GM19023 (cell line): ENCODE results near the gene IRF7.
"Not testable (repeated sequence)": the region's sequence is repeated elsewhere in the genome, so short reads cannot be mapped to it uniquely, and the experiment has no call there.

Experiments used
- ATAC-seq: cut with Tn5 transposase; IDR thresholded peaks from one replicate; pipeline ENCODE4 v1.9.1; 2021; ENCODE audit warnings: mild to moderate bottlenecking, moderate library complexity; ENCODE audit not compliant: unreplicated experiment

The IRF7 gene

GRCh38 chr11:586376-587316 lies 29.1 kb downstream of the IRF7 start:
- ATAC-seq = no peak

- no peak for ATAC-seq
Measured at GRCh38 chr11:584287-584686, 31.5 kb downstream of the IRF7 start.

GRCh38 chr11:581752-582151 lies 34.0 kb downstream of the IRF7 start:
- ATAC-seq = no peak

DNA sequence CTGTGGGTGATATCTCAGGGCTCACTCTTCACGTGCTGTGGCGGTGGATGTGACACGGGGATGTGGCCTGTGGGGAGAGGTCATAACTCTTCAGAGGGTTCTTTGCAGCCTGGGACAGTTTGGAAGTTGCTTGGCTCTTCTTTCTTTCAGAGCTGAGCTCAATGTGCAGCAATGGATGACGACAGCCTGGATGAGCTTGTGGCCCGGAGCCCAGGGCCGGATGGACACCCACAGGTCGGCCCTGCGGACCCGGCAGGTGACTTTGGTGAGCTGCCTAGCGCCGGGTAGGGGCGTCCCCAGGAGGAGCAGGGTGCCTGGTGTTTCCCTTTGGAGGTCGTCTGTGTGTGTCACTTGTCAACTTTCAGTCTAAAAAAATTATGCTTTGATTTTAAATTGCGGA lies 34.4 kb downstream of the IRF7 start:
- no peak for ATAC-seq

- no peak for ATAC-seq
Measured at GRCh38 chr11:579830-580601, 35.7 kb downstream of the IRF7 start.

DNA sequence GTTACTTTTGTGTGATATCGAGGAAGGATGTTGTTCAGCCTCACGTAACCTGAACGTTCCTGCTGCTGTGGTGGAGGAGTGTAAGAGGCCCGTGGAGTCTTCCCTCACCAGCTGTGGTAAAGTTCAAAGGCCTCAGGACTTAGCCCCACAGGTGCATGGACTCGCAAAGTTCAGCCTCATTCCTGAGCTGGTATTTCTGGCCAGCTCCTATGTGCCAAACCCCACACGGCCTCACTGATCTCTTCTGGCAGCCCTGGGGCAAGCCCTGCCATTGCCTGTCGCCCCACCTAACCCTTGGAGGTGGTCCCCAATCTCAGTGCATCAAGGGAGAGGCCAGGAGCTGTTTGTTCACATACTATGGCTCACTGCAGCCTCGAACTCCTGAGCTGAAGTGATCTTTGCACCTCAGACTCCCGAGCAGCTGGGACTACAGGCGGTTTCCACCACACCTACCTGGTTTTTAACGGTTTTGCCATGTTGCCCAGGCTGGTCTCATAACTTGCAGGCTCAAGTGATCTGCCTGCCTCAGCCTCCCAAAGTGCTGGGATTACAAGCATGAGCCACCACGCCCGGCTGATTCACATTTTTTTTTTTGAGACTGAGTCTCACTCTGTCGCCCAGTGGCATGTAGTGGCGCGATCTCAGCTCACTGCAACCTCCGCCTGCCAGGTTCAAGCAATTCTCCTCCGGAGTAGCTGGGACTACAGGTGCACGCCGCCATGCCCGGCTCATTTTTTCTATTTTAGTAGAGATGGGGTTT lies 37.3 kb downstream of the IRF7 start:
- no peak for ATAC-seq

DNA sequence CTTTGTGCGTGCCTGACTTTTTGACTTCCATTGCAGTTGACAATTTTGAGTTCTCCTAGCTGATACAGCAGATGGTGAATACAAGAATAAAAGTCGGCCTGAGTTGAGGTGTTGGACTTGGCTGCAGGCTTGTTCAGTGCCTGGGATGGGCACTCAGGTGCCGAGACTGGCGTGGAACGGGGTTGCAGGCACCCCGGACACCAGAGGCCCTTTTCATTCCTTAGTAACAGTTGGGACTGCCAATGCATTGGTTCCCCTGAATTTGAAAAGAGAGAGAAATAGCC lies 38.2 kb downstream of the IRF7 start:
- no peak for ATAC-seq

- ATAC-seq = no peak
Measured at GRCh38 chr11:576811-577610, 38.7 kb downstream of the IRF7 start.

GRCh38 chr11:575996-576768 lies 39.6 kb downstream of the IRF7 start, which contains the start of gene PHRF1:
PHRF1 (plus strand) TSS chr11:576470; CDS start chr11:581513, 5,043 bp downstream.
- ATAC-seq = peak; percentile 86

GRCh38 chr11:575313-575995 lies 40.3 kb downstream of the IRF7 start:
- ATAC-seq = peak; percentile 33

DNA sequence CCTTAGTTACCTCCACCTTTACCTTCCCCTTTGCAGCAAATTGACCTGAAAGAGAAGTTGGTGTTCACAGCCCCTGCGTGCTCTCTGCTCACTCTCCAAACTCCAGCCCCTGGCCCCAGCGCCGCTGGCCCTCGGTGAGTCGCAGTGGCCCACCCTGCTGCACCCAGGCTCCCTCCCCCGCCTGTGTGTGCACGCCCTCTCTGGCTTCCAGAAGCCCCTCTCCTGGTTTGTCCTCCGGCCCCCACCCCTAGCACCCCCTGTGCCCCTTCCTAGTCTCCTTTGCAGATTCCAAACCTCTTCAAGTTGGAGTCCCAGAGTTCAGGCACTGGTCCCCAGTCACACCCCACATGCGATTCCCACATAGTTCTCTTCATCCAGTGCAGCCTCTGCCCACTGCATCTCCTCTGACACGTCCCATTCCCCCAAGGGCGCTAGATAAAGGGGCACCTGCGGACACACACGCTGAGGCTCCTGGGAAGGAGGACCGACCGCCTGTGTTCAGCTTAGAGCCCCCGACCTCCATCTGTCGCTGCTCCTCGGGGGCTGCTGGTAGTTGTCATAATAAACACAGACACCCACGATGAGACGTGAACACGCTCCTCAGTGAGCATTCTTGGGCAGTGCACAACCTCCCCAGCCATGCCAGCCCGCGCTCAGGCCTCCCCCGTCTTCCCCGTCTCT lies 41.0 kb downstream of the IRF7 start:
- no peak for ATAC-seq

DNA sequence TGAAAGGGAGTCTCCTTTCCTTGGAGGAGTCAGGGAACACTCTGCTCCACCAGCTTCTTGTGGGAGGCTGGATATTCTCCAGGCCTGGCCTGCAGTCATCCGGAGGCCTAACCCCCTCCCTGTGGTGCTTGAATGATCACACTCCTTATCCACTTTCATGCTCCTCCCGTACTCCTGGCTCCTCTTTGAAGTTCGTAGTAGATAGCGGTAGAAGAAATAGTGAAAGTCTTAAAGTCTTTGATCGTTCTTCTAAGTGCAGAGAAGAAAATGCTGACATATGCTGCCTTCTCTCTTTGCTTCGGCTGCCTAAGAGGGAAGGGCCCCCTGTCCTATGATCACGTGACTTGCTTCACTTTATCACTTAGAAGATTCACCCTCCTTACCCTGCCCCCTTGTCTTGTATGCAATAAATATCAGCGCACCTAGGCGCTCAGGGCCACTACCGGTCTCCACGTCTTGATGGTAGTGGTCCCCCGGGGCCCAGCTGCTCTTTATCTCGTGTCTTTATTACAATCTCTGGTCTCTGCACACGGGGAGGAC lies 41.6 kb downstream of the IRF7 start:
- ATAC-seq = not testable (repeated sequence)

DNA sequence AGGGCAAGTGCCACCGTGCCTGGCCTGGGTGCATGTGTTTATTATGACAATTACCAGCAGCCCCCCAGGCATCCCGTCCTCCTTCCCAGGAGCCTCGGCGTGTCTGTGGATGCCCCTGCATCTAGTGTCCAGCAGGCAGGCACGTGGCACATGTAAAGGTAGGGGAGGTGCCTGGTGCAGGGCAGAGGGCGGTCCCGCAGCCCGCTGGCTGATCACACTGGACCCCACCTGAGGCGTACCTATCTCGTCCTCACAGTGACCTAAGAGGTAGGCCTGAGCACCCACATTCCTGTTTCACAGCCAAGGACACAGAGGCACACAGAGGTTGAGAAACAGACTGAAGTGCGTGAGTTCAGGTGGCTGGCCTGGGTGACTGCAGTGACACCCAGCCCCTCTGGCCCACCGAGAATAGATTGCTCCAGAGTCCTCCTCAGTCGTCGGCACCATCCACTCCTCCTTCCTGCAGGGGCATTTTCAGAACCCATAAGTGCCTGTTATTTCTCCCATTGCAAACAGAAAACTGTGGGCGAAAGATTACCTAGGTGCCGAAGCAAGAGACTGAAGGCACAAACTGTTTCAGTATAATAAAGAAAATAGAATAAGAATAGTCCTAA lies 42.5 kb downstream of the IRF7 start:
- no peak for ATAC-seq

DNA sequence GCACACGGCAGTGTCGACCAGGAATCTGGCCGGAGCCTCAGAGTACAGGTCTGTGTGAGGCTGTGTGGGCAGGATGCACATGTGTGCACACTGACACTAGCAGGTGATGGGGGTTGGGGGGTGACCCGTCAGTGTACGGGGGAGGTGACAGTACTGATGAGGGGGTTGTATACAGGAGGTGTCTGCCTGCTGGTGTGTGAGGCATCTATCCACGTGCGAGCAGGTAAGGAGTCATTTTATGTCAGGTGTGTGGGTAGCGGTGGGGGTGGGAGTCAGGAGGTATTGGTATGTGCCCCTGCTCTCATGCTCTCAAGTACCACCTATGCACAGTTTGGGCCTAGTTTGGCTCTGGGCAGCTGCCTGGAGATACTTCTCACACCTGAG lies 44.0 kb downstream of the IRF7 start:
- ATAC-seq = no peak

DNA sequence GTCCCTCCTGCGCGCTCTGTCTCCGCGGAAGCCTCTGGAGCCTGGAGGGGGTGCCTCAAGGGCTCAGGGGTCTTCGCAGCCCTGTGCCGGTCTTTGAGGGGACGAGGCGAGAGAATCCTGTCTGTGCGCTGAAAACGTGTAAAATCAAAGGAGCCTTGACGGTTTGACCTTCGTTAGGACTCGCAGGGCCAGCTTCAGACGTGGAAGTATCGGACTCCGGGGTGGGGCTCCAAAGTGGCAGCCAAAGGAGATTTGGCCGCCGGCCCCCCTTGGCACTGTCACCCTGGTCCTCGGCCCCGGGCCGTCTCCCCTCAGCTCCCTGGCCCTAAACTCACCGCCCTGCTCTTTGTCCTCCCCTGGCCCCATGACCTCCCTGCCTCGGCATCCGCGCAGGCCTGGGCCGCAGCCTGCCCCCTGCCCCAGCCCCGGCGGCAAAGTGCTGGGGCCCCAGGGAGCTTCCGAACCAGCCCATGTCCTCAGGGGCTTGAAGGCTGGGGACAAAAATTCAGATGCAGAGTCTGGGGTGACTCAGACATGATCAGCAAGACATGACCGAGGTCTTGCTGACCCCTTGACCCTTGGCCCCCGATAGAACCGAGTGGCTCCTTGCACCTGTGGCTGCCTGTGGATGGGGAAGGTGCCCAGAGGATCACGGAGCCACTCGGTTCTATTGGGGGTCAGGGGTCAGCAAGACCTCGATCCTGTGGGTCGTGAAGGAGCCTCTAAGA lies 46.4 kb downstream of the IRF7 start:
- ATAC-seq = peak; percentile 5

GRCh38 chr11:568306-569157 lies 47.2 kb downstream of the IRF7 start:
- ATAC-seq = peak; percentile 86
